A172 (cell line): Measurements from ENCODE around the gene ARGFX. TPM values are rescaled to one million over a fixed set of nuclear protein-coding genes. Genes with fewer than 3 reads are reported as not detected.
A peak's percentile ranks its signal among the peaks of the same experiment; 100 is the strongest.
"Not testable (repeated sequence)": the region's sequence is repeated elsewhere in the genome, so short reads cannot be mapped to it uniquely, and the experiment has no call there.

ENCODE experiments used
- DNase-seq: peaks from one replicate; pipeline ENCODE4 v3.0.0-alpha.2; 2015; ENCODE audit warnings: low spot score
- total RNA-seq: library from RNA; depleted of rRNA; stranded (reverse); fragments of >200 nt; shearing (Covaris generic); gene quantifications from 2 replicates; pipeline ENCODE4 v1.2.3, GENCODE V29; 2014; rRNA removed

The ARGFX gene
- total RNA-seq: not detected in 2 replicates

- no peak for DNase-seq
Measured at GRCh38 chr3:121567649-121568048, at the start of gene ARGFX. ARGFX (plus strand) TSS chr3:121567949; CDS start chr3:121570714, 2,765 bp downstream.

- no peak for DNase-seq
Measured at GRCh38 chr3:121517953-121518655, 49.6 kb upstream of the ARGFX start.

GRCh38 chr3:121520510-121520909 lies 47.2 kb upstream of the ARGFX start:
- DNase-seq: no peak

- DNase-seq: no peak
Measured at GRCh38 chr3:121529308-121529707, 38.4 kb upstream of the ARGFX start.

GRCh38 chr3:121531269-121531668 lies 36.5 kb upstream of the ARGFX start:
- no peak for DNase-seq

GRCh38 chr3:121542924-121543323 lies 24.8 kb upstream of the ARGFX start:
- no peak for DNase-seq

GRCh38 chr3:121545049-121545573 lies 22.6 kb upstream of the ARGFX start:
- DNase-seq: peak; percentile 23

- DNase-seq: peak; percentile 90
Measured at GRCh38 chr3:121545574-121546455, 21.9 kb upstream of the ARGFX start, which contains the start of gene POLQ. POLQ (minus strand) TSS chr3:121545988; CDS start chr3:121545877, 111 bp downstream.

GRCh38 chr3:121552379-121552778 lies 15.4 kb upstream of the ARGFX start:
- no peak for DNase-seq

- DNase-seq: no peak
Measured at GRCh38 chr3:121552797-121553196, 15.0 kb upstream of the ARGFX start.

GRCh38 chr3:121557426-121557934 lies 10.3 kb upstream of the ARGFX start:
- DNase-seq: no peak

GRCh38 chr3:121562148-121562547 lies 5.6 kb upstream of the ARGFX start:
- DNase-seq: no peak

- DNase-seq: peak; percentile 21
Measured at GRCh38 chr3:121566773-121567172, 976 bp upstream of the ARGFX start.

- DNase-seq: peak; percentile 88
Measured at GRCh38 chr3:121574449-121574848, 6.7 kb downstream of the ARGFX start.

- DNase-seq: no peak
Measured at GRCh38 chr3:121581691-121582090, 13.9 kb downstream of the ARGFX start.

GRCh38 chr3:121584418-121584817 lies 16.7 kb downstream of the ARGFX start:
- no peak for DNase-seq

GRCh38 chr3:121592856-121593702 lies 25.3 kb downstream of the ARGFX start, which contains the start of gene FBXO40:
FBXO40 (plus strand) TSS chr3:121593379; CDS start chr3:121620576, 27,197 bp downstream.
- DNase-seq: no peak

- DNase-seq: not testable (repeated sequence)
Measured at GRCh38 chr3:121593806-121594205, 26.1 kb downstream of the ARGFX start.

- no peak for DNase-seq
Measured at GRCh38 chr3:121594850-121595249, 27.1 kb downstream of the ARGFX start.

GRCh38 chr3:121595765-121596406 lies 28.1 kb downstream of the ARGFX start:
- DNase-seq: no peak

GRCh38 chr3:121598564-121598963 lies 30.8 kb downstream of the ARGFX start:
- DNase-seq: no peak
